HG03103 (cell line): ENCODE data around the gene BMPR1A.
"Not testable (repeated sequence)": the region's sequence is repeated elsewhere in the genome, so short reads cannot be mapped to it uniquely, and the experiment has no call there.

ENCODE experiments used
- ATAC-seq: cut with Tn5 transposase; IDR thresholded peaks from one replicate; pipeline ENCODE4 v1.9.1; 2021; ENCODE audit warnings: low read depth; ENCODE audit not compliant: unreplicated experiment

BMPR1A gene

GRCh38 chr10:86931872-86932271 is 175.5 kb downstream of the BMPR1A start:
- ATAC-seq, result no peak

GRCh38 chr10:86932674-86933073 is 176.3 kb downstream of the BMPR1A start:
- ATAC-seq, result no peak

DNA sequence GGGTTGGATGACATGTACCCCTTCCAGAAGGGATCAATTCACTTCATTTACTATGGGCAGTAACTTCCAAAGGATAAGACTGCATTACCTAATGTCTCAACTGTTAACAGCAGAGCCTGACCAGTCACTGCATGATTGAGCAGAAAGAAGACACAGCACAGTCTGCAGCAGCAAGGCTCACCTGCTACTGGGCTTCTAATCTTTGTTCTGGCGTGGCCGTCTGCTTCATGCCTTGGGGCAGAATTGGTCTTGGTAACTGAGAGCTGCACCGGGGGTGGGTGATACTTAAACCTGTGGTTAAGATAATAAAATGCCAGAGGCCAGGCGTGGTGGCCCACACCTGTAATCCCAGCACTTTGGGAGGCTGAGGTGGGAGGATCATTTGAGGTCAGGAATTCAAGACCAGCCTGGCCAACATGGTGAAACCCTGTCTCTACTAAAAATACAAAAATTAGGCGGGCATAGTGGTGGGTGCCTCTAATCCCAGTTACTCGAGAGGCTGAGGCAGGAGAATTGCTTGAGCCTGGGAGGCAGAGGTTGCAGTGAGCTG is 177.8 kb downstream of the BMPR1A start:
- ATAC-seq, result not testable (repeated sequence)

DNA sequence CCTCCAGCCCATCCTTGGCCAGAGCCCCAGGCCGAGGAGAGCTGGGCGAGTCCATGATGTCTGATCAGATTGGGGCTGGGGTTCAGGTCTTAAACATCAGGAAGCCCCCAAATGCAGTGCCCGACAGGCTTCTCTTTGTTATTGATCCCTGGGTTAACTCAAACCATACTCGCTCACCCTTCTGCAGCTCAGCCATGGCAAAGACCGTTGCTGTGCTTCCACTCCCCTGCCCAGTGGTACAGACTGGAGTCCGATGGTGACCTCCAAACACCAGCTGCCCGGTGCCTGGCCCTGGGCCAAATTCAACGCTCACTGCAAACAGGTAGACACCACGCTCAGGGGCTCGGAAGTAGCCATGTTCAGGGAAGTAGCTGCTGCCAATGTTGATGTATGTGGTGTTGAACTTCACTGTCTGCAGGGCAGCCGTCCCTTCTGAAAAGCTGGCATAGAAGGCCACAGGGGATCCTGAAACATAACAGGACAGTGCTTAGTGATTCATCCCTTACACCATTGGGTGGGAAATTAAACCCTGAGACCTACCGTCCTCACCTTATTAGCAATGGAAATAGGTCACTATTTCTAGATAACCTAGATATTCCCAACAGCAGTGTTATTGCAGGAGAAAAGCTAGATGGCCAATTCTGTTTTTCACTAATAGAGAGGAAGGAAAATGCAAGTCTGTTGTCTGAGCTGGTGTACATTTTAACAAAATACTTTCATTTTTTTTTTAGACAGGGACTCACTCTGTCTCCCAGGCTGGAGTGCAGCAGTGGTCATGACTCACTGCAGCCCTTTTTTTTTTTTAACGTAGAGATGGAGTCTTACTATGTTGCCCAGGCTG is 180.5 kb downstream of the BMPR1A start:
- no peak for ATAC-seq

DNA sequence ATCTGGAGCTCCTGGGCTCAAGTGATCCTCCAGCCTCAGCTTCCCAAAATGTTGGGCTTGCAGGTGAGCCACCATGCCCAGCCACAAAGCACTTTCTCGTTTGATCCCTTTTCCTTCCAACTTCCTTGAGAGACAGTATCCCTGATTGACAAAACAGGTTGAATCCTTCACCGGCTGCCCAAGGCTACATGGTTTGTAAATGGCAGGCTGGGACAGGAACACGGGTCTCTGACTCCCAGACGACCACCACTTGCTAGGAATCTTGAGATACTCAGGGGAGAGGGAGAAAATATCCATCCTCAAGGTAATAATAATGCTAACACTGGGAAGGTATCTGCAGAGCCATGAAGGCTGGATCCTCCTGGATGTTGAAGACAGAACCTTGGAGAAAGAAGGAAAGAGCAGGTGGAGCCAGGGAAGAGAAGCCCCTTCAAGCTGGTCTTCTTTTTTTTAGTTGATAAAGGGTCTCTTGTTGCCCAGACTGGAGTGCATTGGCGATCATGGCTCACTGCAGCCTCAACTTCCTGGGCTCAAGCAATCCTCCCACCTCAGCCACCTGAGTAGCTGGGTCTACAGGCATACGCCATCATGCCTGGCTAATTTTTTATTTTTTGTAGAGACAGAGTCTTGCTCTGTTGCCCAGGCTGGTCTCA is 181.2 kb downstream of the BMPR1A start:
- no peak for ATAC-seq

GRCh38 chr10:86938260-86938659 is 181.8 kb downstream of the BMPR1A start:
- ATAC-seq, result no peak

GRCh38 chr10:86940076-86940475 is 183.7 kb downstream of the BMPR1A start:
- ATAC-seq, result not testable (repeated sequence)

- no peak for ATAC-seq
Observed at GRCh38 chr10:86940677-86941076, 184.3 kb downstream of the BMPR1A start.

- ATAC-seq, result no peak
Observed at GRCh38 chr10:86941426-86941825, 185.0 kb downstream of the BMPR1A start.

DNA sequence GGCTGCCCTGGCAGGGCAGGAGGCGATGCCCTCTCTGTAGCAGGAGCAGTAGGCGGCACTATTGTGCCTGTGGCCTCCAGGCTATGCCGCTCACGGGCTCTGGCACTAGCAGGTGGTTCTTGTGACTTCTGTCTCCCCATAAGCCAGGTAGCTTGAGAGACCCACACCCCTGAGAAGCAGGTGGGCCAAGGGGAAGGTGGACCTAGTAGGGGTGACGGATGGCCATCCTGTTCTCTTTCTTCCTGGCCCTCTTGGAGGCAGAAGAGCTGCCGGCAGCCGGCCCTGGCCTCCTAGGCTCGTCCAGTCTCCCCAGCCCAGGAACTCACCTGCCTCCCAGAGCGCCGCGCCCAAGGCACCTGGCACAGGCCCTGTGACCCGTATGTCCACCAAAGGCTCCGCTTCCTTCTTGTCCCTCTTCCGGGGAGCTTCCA is 185.6 kb downstream of the BMPR1A start:
- no peak for ATAC-seq

DNA sequence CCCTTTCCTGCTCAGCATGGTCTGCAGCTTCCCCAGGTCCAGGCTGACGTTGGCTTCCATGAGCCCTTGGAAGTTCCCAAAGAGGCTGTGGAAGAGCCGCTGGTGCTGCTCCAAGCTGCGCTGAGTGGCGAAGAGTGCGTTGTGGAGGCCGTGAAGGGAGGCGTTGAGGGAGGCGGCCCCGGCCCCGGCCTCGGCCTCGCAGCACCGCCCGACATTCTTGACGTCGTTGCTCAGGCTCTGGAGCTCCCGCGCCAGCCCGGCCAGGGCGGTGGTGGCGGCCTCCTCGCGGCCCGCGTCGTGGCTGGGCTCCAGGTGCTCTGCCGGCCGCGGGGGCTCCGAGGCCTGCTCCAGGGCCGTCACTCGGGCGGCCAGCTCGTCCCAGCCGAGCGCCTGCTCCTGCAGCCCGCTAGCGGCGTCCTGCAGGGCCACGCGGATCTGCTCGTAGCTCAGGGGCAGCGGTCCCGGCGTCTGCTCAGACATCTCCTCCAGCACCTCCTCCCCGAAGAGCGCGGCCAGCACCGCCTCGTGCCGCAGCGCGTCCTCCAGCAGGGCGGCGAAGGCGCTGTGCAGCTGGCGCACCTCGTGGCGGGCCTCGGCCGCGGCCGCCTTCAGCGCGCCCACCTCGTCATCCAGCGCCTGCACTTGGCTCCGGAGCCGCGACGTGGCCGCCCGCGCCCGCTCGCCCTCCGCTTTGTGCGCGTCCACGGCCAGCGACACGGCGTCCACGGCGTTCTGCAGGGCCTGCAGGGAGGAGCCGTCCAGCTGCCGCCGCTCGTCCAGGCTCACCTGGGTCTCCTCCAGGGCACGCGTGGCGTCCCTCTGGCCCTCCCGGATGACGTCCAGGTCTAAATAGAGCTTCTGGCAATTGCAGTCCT is 186.3 kb downstream of the BMPR1A start:
- no peak for ATAC-seq

GRCh38 chr10:86943316-86944030 is 187.1 kb downstream of the BMPR1A start:
- no peak for ATAC-seq

- ATAC-seq, result no peak
Observed at GRCh38 chr10:86944031-86944419, 187.6 kb downstream of the BMPR1A start.

DNA sequence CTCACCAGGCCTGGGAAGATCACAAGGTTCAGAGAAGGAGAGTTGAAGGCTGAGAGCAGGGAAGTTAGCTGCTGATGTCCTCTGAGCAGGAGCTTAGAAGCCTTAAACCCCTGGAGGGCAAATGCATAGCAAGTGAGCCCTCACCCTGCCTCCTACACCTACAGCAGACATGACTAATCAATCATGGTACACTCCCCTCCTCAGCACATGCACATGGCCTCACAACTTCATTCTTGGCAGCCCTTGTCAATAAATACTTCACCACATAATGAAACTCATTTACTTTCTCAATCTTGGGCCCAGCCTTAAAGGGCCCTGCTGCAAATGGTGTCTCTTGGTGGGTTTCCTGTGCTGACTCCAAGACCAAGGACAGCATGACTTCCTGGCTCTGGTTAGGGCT is 188.1 kb downstream of the BMPR1A start:
- ATAC-seq, result no peak

- ATAC-seq, result no peak
Observed at GRCh38 chr10:86944907-86945306, 188.5 kb downstream of the BMPR1A start.

DNA sequence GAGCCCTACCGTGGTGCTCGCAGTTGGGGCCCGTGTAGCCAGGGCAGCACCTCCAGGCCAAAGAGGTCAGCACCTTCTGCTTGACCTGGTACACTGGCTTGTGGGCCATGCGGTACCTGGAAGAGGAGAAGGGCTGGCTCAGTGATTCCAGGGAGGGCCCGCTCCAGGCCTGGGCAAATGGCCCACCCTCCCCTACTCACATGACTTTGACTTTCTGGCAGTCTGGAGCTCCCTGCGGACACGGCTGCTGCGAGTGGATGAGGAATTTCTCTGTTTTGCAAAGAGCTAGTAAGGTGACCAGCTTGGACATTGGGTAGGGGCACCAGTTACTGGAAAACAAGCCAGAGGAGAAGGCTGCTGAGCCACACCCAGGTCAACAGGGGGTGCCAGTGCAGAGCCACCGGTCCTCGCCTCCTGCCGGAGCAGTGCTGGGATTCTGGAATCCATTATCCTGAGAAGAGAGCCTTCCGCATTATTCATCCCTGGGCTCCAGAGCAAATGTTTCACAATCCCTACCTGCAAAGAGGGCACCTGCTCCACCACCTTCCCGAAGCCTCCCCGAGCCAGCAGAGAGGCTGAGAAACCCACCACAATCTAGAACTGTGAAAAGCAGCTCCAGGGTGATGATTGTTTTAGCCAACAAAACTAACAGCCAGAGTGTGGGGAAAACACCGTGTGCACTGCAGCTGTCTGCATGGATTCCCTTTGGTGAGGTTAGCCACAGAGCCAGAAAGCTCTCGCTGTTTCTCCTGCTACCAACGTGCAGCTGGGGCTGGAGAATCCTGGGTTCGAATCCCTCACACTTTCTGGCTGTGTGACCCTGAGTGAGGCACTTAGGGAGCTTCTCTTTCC is 189.2 kb downstream of the BMPR1A start:
- ATAC-seq, result no peak

DNA sequence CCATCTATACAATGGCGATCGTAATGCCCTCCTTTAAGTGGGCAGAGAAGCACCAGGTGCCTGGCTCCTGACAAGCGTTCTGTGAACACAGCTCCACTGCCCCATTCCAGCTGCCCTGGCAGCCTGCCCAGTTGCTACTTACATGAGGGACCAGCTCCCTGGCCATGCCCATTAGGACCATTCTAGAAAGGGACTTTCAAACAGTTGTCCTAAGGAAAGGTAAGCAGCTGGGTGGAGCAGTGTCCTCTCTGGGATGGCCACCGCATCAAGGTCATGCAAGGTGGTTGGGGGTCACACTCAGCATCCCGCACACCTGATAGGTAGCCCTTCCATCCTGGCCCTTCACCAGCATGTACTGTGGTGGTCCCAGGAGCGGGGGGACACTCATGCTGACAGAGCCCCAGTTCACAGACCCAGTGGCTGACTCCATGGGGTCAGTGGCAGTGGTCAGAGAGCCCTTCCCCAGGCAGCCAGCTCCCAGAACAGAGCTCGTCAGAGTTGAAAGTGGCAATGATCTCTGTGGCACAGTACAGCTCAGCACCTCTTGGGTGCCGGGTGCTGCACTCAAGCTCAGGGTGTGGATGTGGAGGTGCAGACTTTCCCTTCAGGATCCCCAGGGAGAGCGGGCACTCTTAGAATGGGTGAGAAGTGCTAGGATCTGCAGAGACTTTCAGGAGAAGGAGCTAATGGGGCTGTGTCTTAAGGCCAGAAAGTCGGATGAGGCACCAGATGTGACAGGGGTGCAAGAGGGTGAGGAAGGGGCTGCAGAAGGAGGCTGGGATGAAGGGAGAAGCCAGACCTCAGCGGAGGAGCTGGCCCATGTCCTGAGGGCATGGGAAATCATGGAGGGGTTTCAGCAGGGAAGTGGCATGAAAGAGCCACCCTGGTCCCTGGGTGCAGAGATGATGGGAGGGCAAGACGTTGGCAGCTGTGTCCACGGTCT is 190.1 kb downstream of the BMPR1A start:
- ATAC-seq, result no peak

DNA sequence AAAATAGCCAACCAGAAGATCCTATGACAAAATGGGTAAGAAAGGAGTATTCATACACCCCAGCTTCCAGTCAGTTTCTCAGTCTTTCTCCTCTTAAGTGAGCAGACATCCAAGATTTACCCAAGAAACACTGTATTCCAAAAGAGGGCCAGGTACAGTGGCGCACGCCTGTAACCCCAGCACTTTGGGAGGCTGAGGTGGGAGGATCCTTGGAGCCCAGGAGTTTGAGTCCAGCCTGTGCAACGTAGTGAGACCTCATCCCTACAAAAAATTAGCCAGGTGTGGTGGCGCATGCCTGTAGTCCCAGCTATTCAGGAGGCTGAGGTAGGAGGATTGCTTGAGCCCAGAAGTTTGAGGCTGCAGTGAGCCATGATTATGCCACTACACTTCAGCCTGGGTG is 191.4 kb downstream of the BMPR1A start:
- ATAC-seq, result not testable (repeated sequence)
